ENCODE data around the gene ZNF81.

GRCh38 chrX:47863187-47863586 lies 26.5 kb downstream of the ZNF81 start:
- TF ChIP-seq POLR2A (IDR thresholded peaks at IDR 0.05) (no peak), CTCF (IDR thresholded peaks at IDR 0.05 in 8 of 11, conservative IDR thresholded peaks at IDR 0.05 in 3 of 11) (no peak)

Data from spleen (tissue), 7 donors.